Measurements from ENCODE around the gene PORCN.

DNA sequence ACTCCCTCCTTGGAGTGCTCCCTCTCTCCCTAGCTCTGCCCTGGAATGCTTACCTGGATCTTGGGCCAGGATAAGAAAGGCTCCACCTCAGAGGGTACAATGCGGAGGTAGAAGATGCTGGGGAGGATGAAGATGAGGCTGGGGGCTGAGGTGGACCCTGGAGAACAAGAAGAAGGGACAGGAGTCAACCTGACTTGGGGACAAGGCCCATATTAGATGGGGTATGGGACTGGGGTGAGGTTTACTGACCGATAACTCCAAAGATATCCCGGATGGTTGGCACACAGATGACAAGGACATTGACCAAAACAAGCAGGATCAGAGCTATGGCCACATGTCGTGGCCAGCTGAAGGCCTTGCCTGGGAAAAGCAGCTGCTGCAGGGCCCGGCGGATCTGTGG is 49.3 kb upstream of the PORCN start:
- TF ChIP-seq, protein P1, sequence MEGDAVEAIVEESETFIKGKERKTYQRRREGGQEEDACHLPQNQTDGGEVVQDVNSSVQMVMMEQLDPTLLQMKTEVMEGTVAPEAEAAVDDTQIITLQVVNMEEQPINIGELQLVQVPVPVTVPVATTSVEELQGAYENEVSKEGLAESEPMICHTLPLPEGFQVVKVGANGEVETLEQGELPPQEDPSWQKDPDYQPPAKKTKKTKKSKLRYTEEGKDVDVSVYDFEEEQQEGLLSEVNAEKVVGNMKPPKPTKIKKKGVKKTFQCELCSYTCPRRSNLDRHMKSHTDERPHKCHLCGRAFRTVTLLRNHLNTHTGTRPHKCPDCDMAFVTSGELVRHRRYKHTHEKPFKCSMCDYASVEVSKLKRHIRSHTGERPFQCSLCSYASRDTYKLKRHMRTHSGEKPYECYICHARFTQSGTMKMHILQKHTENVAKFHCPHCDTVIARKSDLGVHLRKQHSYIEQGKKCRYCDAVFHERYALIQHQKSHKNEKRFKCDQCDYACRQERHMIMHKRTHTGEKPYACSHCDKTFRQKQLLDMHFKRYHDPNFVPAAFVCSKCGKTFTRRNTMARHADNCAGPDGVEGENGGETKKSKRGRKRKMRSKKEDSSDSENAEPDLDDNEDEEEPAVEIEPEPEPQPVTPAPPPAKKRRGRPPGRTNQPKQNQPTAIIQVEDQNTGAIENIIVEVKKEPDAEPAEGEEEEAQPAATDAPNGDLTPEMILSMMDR (IDR thresholded peaks at IDR 0.05) = no peak
- no peak for TF ChIP-seq POLR2A (IDR thresholded peaks at IDR 0.05)
